Measurements from ENCODE around the gene ABCC5.

ABCC5 gene

DNA sequence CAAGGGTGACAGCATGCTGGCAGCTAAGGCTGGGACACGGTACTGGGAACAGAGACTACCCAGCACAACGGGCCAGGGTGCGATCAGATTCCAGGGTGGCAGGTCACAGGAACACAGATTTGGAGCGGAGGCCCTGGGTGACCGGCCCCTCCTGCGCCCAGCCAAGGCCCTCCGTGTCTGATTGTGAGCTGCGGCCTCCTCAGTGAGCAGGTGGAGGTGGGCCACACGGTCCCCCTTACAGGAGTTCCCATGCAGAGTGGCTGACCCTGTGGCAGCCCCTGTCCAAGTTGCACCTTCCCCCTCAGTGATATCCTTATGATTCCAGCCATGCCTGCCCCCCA is 104.1 kb downstream of the ABCC5 start:
- Histone ChIP-seq H3K9ac (ENCODE audit: low read depth, low read length, poor library complexity, severe bottlenecking) (no peak overlapping the region), H3K4me2 (ENCODE audit: low read depth, low read length, poor library complexity, severe bottlenecking) (no peak overlapping the region), H3K9me2 (replicated peaks; ENCODE audit: low read depth, low read length) (no peaks in the 10 kb centered on the region), H3K4me1 (ENCODE audit: insufficient read depth, low read length, poor library complexity, severe bottlenecking) (no peaks in the 10 kb centered on the region), H4K20me1 (ENCODE audit: insufficient read depth, low read length, poor library complexity, severe bottlenecking) (no peaks in the 10 kb centered on the region), H3K79me2 (ENCODE audit: insufficient read depth, low read length) (no peaks in the 10 kb centered on the region), H3K36me3 (ENCODE audit: insufficient read depth, low read length) (no peaks in the 10 kb centered on the region), H3K27me3 (ENCODE audit: insufficient read depth, low read length, poor library complexity, severe bottlenecking) (no peaks in the 10 kb centered on the region), H2AFZ (ENCODE audit: low read length) (no peak overlapping the region), H3K9me3 (ENCODE audit: insufficient read depth, low read depth, low read length) (no peaks in the 10 kb centered on the region), H3K4me3 (ENCODE audit: low read length, poor library complexity, severe bottlenecking) (no peak overlapping the region), H3F3A (ENCODE audit: low read depth) (no peaks in the 10 kb centered on the region)
- TF ChIP-seq EZH2phosphoT487 (IDR thresholded peaks at IDR 0.05; ENCODE audit: borderline replicate concordance): no peak
- TF ChIP-seq, protein P1, sequence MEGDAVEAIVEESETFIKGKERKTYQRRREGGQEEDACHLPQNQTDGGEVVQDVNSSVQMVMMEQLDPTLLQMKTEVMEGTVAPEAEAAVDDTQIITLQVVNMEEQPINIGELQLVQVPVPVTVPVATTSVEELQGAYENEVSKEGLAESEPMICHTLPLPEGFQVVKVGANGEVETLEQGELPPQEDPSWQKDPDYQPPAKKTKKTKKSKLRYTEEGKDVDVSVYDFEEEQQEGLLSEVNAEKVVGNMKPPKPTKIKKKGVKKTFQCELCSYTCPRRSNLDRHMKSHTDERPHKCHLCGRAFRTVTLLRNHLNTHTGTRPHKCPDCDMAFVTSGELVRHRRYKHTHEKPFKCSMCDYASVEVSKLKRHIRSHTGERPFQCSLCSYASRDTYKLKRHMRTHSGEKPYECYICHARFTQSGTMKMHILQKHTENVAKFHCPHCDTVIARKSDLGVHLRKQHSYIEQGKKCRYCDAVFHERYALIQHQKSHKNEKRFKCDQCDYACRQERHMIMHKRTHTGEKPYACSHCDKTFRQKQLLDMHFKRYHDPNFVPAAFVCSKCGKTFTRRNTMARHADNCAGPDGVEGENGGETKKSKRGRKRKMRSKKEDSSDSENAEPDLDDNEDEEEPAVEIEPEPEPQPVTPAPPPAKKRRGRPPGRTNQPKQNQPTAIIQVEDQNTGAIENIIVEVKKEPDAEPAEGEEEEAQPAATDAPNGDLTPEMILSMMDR (conservative IDR thresholded peaks at IDR 0.05; ENCODE audit: low read length): no peak

DNA sequence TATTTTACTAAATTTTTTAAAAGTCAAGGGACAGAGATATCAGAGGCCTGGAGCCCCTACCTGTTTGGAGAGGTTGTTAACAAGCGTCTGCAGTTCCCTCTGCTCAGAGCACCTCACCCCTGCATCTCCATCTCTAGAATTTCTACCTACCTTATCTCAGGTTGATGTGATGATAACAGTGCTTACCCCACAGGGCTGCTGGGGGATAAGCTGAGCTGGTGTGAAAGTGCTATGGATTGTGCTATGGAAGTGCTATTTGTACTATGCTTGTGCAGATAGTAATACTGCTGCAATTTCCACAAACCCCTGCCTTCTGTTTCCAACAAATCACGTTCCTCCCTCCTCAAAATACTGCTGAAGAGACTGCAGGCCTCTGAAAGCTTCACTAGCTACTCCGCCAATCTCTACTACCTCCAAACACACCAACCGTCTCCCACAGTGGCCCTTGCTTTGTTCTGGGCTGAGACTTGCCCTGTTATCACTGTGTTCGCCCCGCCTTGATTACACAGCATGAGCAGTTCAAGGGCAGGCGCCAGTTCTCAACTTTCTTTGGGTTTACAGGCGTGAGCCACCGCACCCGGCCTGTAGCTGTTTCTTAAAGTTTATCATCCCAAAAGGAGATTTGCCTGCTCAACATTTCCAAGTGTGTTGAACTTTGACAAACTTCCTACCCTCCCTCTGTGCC is 104.6 kb downstream of the ABCC5 start:
- H3K27me3 ChIP-seq (ENCODE audit: insufficient read depth, low read length, poor library complexity, severe bottlenecking): no peaks in the 10 kb centered on the region
- no peak overlapping the region for H3K9ac ChIP-seq (ENCODE audit: low read depth, low read length, poor library complexity, severe bottlenecking)
- H3K36me3 ChIP-seq (ENCODE audit: insufficient read depth, low read length): no peaks in the 10 kb centered on the region
- TF ChIP-seq EZH2phosphoT487 (IDR thresholded peaks at IDR 0.05; ENCODE audit: borderline replicate concordance): no peak
- TF ChIP-seq, protein P1 (conservative IDR thresholded peaks at IDR 0.05; ENCODE audit: low read length): no peak
- no peaks in the 10 kb centered on the region for H3K9me3 ChIP-seq (ENCODE audit: insufficient read depth, low read depth, low read length)
- H3K4me2 ChIP-seq (ENCODE audit: low read depth, low read length, poor library complexity, severe bottlenecking): no peak overlapping the region
- no peaks in the 10 kb centered on the region for H3F3A ChIP-seq (ENCODE audit: low read depth)
- H2AFZ ChIP-seq (ENCODE audit: low read length): no peak overlapping the region
- no peaks in the 10 kb centered on the region for H3K4me1 ChIP-seq (ENCODE audit: insufficient read depth, low read length, poor library complexity, severe bottlenecking)
- no peaks in the 10 kb centered on the region for H3K79me2 ChIP-seq (ENCODE audit: insufficient read depth, low read length)
- H4K20me1 ChIP-seq (ENCODE audit: insufficient read depth, low read length, poor library complexity, severe bottlenecking): no peaks in the 10 kb centered on the region
- no peak overlapping the region for H3K4me3 ChIP-seq (ENCODE audit: low read length, poor library complexity, severe bottlenecking)
- H3K9me2 ChIP-seq (replicated peaks; ENCODE audit: low read depth, low read length): no peaks in the 10 kb centered on the region

DNA sequence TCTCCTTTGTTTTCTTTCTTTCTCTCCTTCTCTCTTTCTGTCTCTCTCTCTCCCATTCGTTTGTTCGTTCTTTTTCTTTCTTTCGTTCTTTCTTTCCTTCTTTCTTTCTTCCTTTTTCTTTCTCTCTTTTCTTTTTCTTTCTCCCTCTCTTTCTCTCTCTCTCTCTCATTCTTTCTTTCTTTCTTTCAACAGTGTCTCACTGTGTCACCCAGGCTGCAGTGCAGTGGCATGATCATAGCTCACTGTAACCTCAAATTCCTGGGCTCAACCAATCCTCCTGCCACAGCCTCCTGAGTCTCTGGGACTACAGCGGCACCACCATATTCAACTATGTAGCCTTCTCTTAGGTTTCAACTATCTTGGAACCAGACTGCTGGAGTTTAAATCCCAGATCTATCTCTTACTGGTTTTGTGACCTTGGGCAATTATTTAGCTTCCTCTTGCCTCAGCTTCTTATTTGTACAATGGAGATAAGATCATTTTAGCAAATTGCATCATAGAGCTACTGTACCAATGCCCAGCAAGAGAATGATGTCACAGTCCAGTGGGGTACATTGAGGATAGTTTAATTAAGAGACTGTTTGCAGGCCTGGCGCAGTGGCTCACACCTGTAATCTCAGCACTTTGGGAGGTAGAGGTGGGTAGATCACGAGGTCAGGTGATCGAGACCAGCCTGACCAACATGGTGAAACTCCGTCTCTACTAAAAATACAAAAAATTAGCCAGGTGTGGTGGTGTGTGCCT is 105.7 kb downstream of the ABCC5 start:
- no peaks in the 10 kb centered on the region for H3K79me2 ChIP-seq (ENCODE audit: insufficient read depth, low read length)

More for the DNA sequence above, 105.7 kb downstream of the ABCC5 start:
- no peak overlapping the region for H3K4me2 ChIP-seq (ENCODE audit: low read depth, low read length, poor library complexity, severe bottlenecking)
- no peak overlapping the region for H2AFZ ChIP-seq (ENCODE audit: low read length)
- no peaks in the 10 kb centered on the region for H3K4me1 ChIP-seq (ENCODE audit: insufficient read depth, low read length, poor library complexity, severe bottlenecking)
- H3K27me3 ChIP-seq (ENCODE audit: insufficient read depth, low read length, poor library complexity, severe bottlenecking): no peaks in the 10 kb centered on the region
- no peak for TF ChIP-seq EZH2phosphoT487 (IDR thresholded peaks at IDR 0.05; ENCODE audit: borderline replicate concordance)
- TF ChIP-seq, protein P1 (conservative IDR thresholded peaks at IDR 0.05; ENCODE audit: low read length): no peak
- H3F3A ChIP-seq (ENCODE audit: low read depth): no peaks in the 10 kb centered on the region
- H3K4me3 ChIP-seq (ENCODE audit: low read length, poor library complexity, severe bottlenecking): no peak overlapping the region
- H3K36me3 ChIP-seq (ENCODE audit: insufficient read depth, low read length): no peaks in the 10 kb centered on the region
- H3K9ac ChIP-seq (ENCODE audit: low read depth, low read length, poor library complexity, severe bottlenecking): no peak overlapping the region
- no peaks in the 10 kb centered on the region for H3K9me3 ChIP-seq (ENCODE audit: insufficient read depth, low read depth, low read length)
- H4K20me1 ChIP-seq (ENCODE audit: insufficient read depth, low read length, poor library complexity, severe bottlenecking): no peaks in the 10 kb centered on the region
- H3K9me2 ChIP-seq (replicated peaks; ENCODE audit: low read depth, low read length): no peaks in the 10 kb centered on the region

Measured in Loucy (cell line).